Neural cell (in vitro differentiated cells): ENCODE data around the gene FOCAD. TPM values are rescaled to one million over a fixed set of nuclear protein-coding genes. Genes with fewer than 3 reads are reported as not detected.

Source experiments
- H2AFZ ChIP-seq: fragments of 200-600, 300-800 bp; sonication (generic), shearing (Covaris generic); 2 replicates; pipeline ENCODE4 v1.6.0; 2014; ENCODE audit warnings: low read depth, mild to moderate bottlenecking, antibody characterized with exemption, low read length, moderate library complexity
- H3F3A ChIP-seq: fragments of 200-600 bp; shearing (Covaris generic); 2 replicates; pipeline ENCODE4 v1.6.1; 2016; ENCODE audit warnings: mild to moderate bottlenecking, moderate library complexity, mixed read lengths, antibody characterized with exemption, low read length; ENCODE audit not compliant: insufficient read depth, poor library complexity, severe bottlenecking
- H3K27ac ChIP-seq: fragments of 200-600, 300-800 bp; sonication (generic), shearing (Covaris generic); 2 replicates; pipeline ENCODE4 v1.5.1; 2014; ENCODE audit warnings: mild to moderate bottlenecking, low read length, moderate library complexity
- H3K27me3 ChIP-seq: fragments of 300-800, 200-600 bp; sonication (generic), shearing (Covaris generic); 2 replicates; pipeline ENCODE4 v1.6.0; 2014; ENCODE audit warnings: mild to moderate bottlenecking, low read depth, low read length, moderate library complexity; ENCODE audit not compliant: insufficient read depth
- H3K36me3 ChIP-seq: fragments of 300-800, 200-600 bp; sonication (generic), shearing (Covaris generic); 2 replicates; pipeline ENCODE4 v1.5.1; 2014; ENCODE audit warnings: mild to moderate bottlenecking, antibody characterized with exemption, low read length, moderate library complexity; ENCODE audit not compliant: insufficient read depth
- H3K4me2 ChIP-seq: fragments of 300-800, 200-600 bp; sonication (generic), shearing (Covaris generic); 2 replicates; pipeline ENCODE4 v1.6.0; 2014; ENCODE audit warnings: mild to moderate bottlenecking, low read length
- H3K4me3 ChIP-seq: fragments of 300-800, 200-600 bp; sonication (generic), shearing (Covaris generic); 2 replicates; pipeline ENCODE4 v1.5.1; 2014; ENCODE audit warnings: mild to moderate bottlenecking, low read length, moderate library complexity
- H3K79me2 ChIP-seq: fragments of 200-600 bp; shearing (Covaris generic); replicated peaks from 2 replicates; pipeline ENCODE4 v1.6.0; 2014; ENCODE audit warnings: mild to moderate bottlenecking, low read length, moderate library complexity; ENCODE audit not compliant: insufficient read depth
- H3K9ac ChIP-seq: fragments of 300-800, 200-600 bp; sonication (generic), shearing (Covaris generic); 2 replicates; pipeline ENCODE4 v1.6.1; 2016; ENCODE audit warnings: mild to moderate bottlenecking, low read length, mixed read lengths
- H3K9me2 ChIP-seq: fragments of 200-600 bp; shearing (Covaris generic); 2 replicates; pipeline ENCODE4 v1.6.1; 2016; ENCODE audit warnings: mild to moderate bottlenecking, low read length, mixed read lengths; ENCODE audit not compliant: insufficient read depth
- H3K9me3 ChIP-seq: fragments of 200-600, 300-800 bp; sonication (generic), shearing (Covaris generic); 2 replicates; pipeline ENCODE4 v1.6.1; 2016; ENCODE audit warnings: mild to moderate bottlenecking, mixed run types, low read length, moderate library complexity, mixed read lengths
- H4K20me1 ChIP-seq: fragments of 200-600 bp; shearing (Covaris generic); 2 replicates; pipeline ENCODE4 v1.6.1; 2016; ENCODE audit warnings: mild to moderate bottlenecking, mixed run types; ENCODE audit not compliant: insufficient read depth
- EP300 ChIP-seq: fragments of 450-650 bp; conservative IDR thresholded peaks from 2 replicates; pipeline ENCODE4 v1.6.1; 2014; ENCODE audit warnings: antibody characterized with exemption, mild to moderate bottlenecking, moderate library complexity; ENCODE audit not compliant: poor library complexity, severe bottlenecking
- EZH2 ChIP-seq: fragments of 200-600, 300-800 bp; shearing (Covaris generic), sonication (generic); IDR thresholded peaks from 2 replicates; pipeline ENCODE4 v1.6.1; 2014; ENCODE audit warnings: antibody characterized with exemption, low read length, borderline replicate concordance, mild to moderate bottlenecking; ENCODE audit not compliant: insufficient read depth, poor library complexity, severe bottlenecking
- MXI1 ChIP-seq: fragments of 450-650 bp; conservative IDR thresholded peaks from 2 replicates; pipeline ENCODE4 v1.6.1; 2014; ENCODE audit warnings: antibody characterized with exemption, mild to moderate bottlenecking; ENCODE audit not compliant: poor library complexity, severe bottlenecking
- POLR2AphosphoS5 ChIP-seq: IDR thresholded peaks from 2 replicates; pipeline ENCODE4 v1.6.1; 2012
- RAD21 ChIP-seq: fragments of 450-650 bp; conservative IDR thresholded peaks from 2 replicates; pipeline ENCODE4 v1.6.1; 2014; ENCODE audit warnings: antibody characterized with exemption, mild to moderate bottlenecking, moderate library complexity
- SMC3 ChIP-seq: fragments of 450-650 bp; conservative IDR thresholded peaks from 2 replicates; pipeline ENCODE4 v1.6.1; 2014; ENCODE audit warnings: antibody characterized with exemption, mild to moderate bottlenecking, moderate library complexity; ENCODE audit not compliant: poor library complexity
- TAF1 ChIP-seq: IDR thresholded peaks from 2 replicates; pipeline ENCODE4 v1.6.1; 2012; ENCODE audit warnings: low read depth
- polyA plus RNA-seq: library from polyadenylated mRNA; depleted of rRNA; stranded (reverse); fragments of >200 nt; gene quantifications from 2 replicates; pipeline ENCODE4 v1.2.3, GENCODE V29; 2014
- TF ChIP-seq, protein P1 (sequence below): fragments of 450-650 bp; IDR thresholded peaks from 2 replicates; pipeline ENCODE4 v1.5.1; 2014; ENCODE audit warnings: antibody characterized with exemption, mild to moderate bottlenecking, moderate library complexity; ENCODE audit not compliant: poor library complexity, severe bottlenecking
- TF ChIP-seq, protein P2 (sequence below): IDR thresholded peaks from 2 replicates; pipeline ENCODE4 v1.6.1; 2012; ENCODE audit warnings: borderline replicate concordance

FOCAD gene
- polyA plus RNA-seq, 1 donor from 2014 or later, result 23.5 TPM

DNA sequence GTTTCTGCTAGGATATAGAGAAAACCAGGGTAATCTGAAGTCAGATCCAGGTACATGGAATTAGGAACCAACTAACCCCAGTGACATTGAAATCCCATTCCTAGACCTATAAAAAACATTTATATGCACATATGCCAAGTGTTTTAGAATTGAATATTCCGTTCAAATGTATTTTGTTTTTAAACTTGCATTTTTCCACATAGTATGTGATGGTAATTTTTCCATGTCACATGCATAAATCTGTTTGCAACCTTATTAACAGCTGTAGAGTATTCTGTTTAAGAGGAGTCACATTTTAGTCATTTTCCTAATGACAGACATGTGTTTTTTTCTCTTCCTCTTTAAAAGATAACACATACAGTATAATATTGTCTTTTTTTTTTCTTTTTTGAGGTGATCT is 50.2 kb downstream of the FOCAD start:
- Histone ChIP-seq H3K9ac (no peak overlapping the region), H3K27ac (no peak overlapping the region), H3K9me3 (no peaks in the 10 kb centered on the region), H3F3A (no peaks in the 10 kb centered on the region), H3K27me3 (no peaks in the 10 kb centered on the region), H3K36me3 (no peaks in the 10 kb centered on the region), H3K9me2 (no peaks in the 10 kb centered on the region), H4K20me1 (no peaks in the 10 kb centered on the region), H3K79me2 (no peaks in the 10 kb centered on the region), H3K4me3 (no peak overlapping the region), H2AFZ (no peak overlapping the region), H3K4me2 (no peak overlapping the region)
- TF ChIP-seq EZH2 (no peak), RAD21 (no peak), SMC3 (no peak), TAF1 (no peak), POLR2AphosphoS5 (no peak), MXI1 (no peak), EP300 (no peak)
- TF ChIP-seq, protein P1, sequence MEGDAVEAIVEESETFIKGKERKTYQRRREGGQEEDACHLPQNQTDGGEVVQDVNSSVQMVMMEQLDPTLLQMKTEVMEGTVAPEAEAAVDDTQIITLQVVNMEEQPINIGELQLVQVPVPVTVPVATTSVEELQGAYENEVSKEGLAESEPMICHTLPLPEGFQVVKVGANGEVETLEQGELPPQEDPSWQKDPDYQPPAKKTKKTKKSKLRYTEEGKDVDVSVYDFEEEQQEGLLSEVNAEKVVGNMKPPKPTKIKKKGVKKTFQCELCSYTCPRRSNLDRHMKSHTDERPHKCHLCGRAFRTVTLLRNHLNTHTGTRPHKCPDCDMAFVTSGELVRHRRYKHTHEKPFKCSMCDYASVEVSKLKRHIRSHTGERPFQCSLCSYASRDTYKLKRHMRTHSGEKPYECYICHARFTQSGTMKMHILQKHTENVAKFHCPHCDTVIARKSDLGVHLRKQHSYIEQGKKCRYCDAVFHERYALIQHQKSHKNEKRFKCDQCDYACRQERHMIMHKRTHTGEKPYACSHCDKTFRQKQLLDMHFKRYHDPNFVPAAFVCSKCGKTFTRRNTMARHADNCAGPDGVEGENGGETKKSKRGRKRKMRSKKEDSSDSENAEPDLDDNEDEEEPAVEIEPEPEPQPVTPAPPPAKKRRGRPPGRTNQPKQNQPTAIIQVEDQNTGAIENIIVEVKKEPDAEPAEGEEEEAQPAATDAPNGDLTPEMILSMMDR, result no peak
- TF ChIP-seq, protein P2, sequence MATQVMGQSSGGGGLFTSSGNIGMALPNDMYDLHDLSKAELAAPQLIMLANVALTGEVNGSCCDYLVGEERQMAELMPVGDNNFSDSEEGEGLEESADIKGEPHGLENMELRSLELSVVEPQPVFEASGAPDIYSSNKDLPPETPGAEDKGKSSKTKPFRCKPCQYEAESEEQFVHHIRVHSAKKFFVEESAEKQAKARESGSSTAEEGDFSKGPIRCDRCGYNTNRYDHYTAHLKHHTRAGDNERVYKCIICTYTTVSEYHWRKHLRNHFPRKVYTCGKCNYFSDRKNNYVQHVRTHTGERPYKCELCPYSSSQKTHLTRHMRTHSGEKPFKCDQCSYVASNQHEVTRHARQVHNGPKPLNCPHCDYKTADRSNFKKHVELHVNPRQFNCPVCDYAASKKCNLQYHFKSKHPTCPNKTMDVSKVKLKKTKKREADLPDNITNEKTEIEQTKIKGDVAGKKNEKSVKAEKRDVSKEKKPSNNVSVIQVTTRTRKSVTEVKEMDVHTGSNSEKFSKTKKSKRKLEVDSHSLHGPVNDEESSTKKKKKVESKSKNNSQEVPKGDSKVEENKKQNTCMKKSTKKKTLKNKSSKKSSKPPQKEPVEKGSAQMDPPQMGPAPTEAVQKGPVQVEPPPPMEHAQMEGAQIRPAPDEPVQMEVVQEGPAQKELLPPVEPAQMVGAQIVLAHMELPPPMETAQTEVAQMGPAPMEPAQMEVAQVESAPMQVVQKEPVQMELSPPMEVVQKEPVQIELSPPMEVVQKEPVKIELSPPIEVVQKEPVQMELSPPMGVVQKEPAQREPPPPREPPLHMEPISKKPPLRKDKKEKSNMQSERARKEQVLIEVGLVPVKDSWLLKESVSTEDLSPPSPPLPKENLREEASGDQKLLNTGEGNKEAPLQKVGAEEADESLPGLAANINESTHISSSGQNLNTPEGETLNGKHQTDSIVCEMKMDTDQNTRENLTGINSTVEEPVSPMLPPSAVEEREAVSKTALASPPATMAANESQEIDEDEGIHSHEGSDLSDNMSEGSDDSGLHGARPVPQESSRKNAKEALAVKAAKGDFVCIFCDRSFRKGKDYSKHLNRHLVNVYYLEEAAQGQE, result no peak

DNA sequence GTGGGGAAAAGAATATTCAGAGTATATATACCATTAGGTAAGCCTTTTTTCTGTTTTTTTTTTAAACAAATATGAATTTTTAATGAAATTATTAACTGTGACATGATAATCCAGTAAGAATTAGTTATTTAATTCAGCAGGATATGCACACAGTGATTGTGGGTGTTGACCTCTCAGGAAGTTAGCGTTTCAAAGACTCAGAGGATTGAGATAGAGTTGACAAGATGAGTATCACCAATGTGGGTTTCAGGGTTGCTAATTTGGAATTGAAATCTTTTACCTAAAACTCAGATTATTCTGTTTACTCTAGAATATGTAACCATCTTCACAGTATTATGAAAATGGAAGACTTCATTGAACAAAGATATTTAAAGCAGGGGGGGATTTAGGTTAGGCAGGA is 56.2 kb downstream of the FOCAD start:
- Histone ChIP-seq H3K36me3 (peaks cover 11% of the 10 kb centered on the region), H2AFZ (no peak overlapping the region), H3K9ac (no peak overlapping the region), H3K27ac (no peak overlapping the region), H3K79me2 (no peaks in the 10 kb centered on the region), H3F3A (no peaks in the 10 kb centered on the region), H3K4me3 (no peak overlapping the region), H3K27me3 (no peaks in the 10 kb centered on the region), H3K9me2 (no peaks in the 10 kb centered on the region), H3K4me2 (no peak overlapping the region), H3K9me3 (no peaks in the 10 kb centered on the region), H4K20me1 (no peaks in the 10 kb centered on the region)
- TF ChIP-seq MXI1, result no peak
